T-helper 1 cell treated with Interleukin-12 subunit alpha and Interleukin-12 subunit beta and Interleukin-4 antibody, amounts not matched to agents 30 μg/mL and 1 μg/mL, for 36 hours (primary cell): ENCODE data around the gene NOM1.
A peak's percentile ranks its signal among the peaks of the same experiment; 100 is the strongest.

Experiments used
- H3K27ac Mint-ChIP-seq: one replicate; pipeline ENCODE4 v1.8.0; 2021; ENCODE audit warnings: mild to moderate bottlenecking, mixed read lengths
- H3K27me3 Mint-ChIP-seq: one replicate; pipeline ENCODE4 v1.8.0; 2021; ENCODE audit warnings: low read depth, mixed read lengths
- H3K36me3 Mint-ChIP-seq: one replicate; pipeline ENCODE4 v1.8.0; 2021; ENCODE audit warnings: low read depth, mixed read lengths
- H3K4me1 Mint-ChIP-seq: one replicate; pipeline ENCODE4 v1.8.0; 2021; ENCODE audit warnings: low read depth, mixed read lengths
- H3K4me3 Mint-ChIP-seq: one replicate; pipeline ENCODE4 v1.8.0; 2021; ENCODE audit warnings: mild to moderate bottlenecking, moderate library complexity, mixed read lengths
- H3K9me3 Mint-ChIP-seq: one replicate; pipeline ENCODE4 v1.8.0; 2021; ENCODE audit warnings: mixed read lengths

The NOM1 gene

GRCh38 chr7:157010588-157011332, 61.2 kb downstream of the NOM1 start, which contains the start of gene MNX1:
TSS of gene MNX1 (minus strand) at chr7:157010663. CDS start at chr7:157010350, 313 bp downstream.
- H3K4me3 Mint-ChIP-seq = peak within 1 kb of the TSS; percentile 31
- H3K4me1 Mint-ChIP-seq = peaks cover 6% of the 10 kb centered on the region
- H3K27me3 Mint-ChIP-seq = peaks cover 83% of the 10 kb centered on the region
- H3K9me3 Mint-ChIP-seq = no peaks in the 10 kb centered on the region
- H3K36me3 Mint-ChIP-seq = no peaks in the 10 kb centered on the region
- no peak within 1 kb of the TSS for H3K27ac Mint-ChIP-seq

GRCh38 chr7:157011333-157012112, 62.0 kb downstream of the NOM1 start:
- H3K4me3 Mint-ChIP-seq = no peak overlapping the region
- H3K36me3 Mint-ChIP-seq = no peaks in the 10 kb centered on the region
- H3K27ac Mint-ChIP-seq = peak overlapping the region; percentile 0
- peaks cover 86% of the 10 kb centered on the region for H3K27me3 Mint-ChIP-seq
- H3K9me3 Mint-ChIP-seq = no peaks in the 10 kb centered on the region
- H3K4me1 Mint-ChIP-seq = peaks cover 13% of the 10 kb centered on the region

DNA sequence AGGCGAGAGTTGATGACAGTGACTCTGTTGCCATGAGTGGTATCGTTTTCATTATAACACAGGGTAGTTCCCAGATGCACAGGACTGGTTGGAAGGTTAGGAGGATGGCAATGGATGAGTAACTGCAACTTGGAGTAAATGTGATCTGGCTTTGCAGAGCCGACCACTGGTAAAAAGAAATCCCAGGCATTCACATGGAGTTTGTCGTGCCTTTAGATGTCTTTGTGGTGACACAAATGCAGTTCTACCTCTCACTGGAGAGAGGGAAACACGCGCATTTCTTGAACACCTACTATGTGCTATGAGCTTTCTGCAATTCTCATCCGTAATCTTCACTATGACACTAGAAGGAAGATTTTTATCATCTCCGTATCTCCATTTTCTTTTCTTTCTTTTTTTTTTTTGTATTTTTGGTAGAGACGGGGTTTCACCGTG, 62.6 kb downstream of the NOM1 start:
- H3K4me3 Mint-ChIP-seq = no peak overlapping the region
- H3K9me3 Mint-ChIP-seq = no peaks in the 10 kb centered on the region
- H3K27me3 Mint-ChIP-seq = peaks cover 86% of the 10 kb centered on the region
- H3K36me3 Mint-ChIP-seq = no peaks in the 10 kb centered on the region
- H3K4me1 Mint-ChIP-seq = peaks cover 16% of the 10 kb centered on the region
- no peak overlapping the region for H3K27ac Mint-ChIP-seq

- Mint-ChIP-seq H3K27ac (no peak overlapping the region), H3K9me3 (no peaks in the 10 kb centered on the region), H3K4me1 (peaks cover 16% of the 10 kb centered on the region), H3K27me3 (peaks cover 83% of the 10 kb centered on the region), H3K4me3 (no peak overlapping the region), H3K36me3 (no peaks in the 10 kb centered on the region)
These were observed 63.6 kb downstream of the NOM1 start for GRCh38 chr7:157013101-157013500.

GRCh38 chr7:157013602-157014549, 64.4 kb downstream of the NOM1 start:
- Mint-ChIP-seq H3K27ac (no peak overlapping the region), H3K4me3 (no peak overlapping the region), H3K4me1 (peaks cover 16% of the 10 kb centered on the region), H3K27me3 (peaks cover 82% of the 10 kb centered on the region), H3K36me3 (no peaks in the 10 kb centered on the region), H3K9me3 (no peaks in the 10 kb centered on the region)

DNA sequence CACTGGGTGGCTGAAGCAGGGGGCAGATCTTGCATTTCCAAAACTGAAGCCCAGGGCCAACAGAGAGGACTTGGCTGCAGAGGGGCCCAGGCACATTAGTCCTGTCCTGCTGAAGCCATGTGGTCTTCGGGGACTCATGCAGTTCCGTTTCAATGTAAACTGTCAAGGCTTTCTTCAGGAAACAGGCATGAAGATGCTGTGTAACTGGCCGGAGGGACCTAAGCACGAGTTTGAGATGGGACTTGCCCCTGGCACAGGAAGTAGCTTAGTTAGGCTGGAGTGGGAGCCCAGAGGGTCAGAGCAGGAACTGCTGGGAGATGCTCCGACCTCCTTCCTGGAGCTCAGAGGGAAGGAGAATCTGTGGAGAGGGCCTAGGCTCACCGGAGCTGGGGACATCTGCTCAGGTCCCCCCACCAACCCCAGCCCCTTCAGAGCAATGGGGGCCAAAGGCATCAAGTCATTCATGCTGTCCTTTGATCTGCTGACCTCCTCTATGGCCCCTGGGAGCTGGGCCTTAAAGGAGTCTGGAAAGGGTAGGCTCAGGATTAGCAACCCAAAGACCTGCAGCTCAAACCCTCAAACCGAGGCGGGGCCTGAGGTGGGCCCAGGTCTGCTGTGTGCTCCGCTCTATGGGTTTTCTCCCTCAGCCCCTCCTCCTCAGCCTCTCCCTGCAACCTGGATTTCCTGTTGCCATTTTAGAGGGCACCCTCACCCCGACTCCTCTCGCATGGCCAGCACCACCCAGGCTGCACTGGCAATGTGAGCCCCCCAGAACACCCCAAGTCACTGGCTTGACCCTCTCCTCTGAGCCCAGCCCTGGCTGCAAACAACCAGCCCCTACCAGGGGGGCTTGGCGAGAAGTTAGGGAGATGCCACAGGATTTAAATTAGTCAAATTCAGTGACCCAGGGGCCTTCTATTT, 65.4 kb downstream of the NOM1 start:
- H3K4me1 Mint-ChIP-seq = peaks cover 18% of the 10 kb centered on the region
- H3K36me3 Mint-ChIP-seq = no peaks in the 10 kb centered on the region
- H3K4me3 Mint-ChIP-seq = no peak overlapping the region
- no peak overlapping the region for H3K27ac Mint-ChIP-seq
- no peaks in the 10 kb centered on the region for H3K9me3 Mint-ChIP-seq
- H3K27me3 Mint-ChIP-seq = peaks cover 83% of the 10 kb centered on the region

DNA sequence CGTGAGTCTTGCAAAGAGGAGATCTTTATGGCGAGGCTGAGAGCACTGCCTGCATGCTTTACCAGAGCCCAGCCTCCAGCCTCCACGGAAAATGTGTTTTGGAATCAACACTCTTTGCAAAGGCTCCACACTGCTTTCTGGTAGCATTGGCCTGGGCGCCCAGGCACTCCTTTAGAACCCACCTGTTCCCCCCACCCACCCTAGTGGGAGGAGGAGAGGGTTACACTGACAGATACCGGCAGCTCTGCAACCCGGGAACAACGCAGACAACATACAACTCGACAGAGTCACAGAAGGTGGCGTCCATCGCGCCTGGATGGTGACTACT, 66.5 kb downstream of the NOM1 start:
- Mint-ChIP-seq H3K9me3 (no peaks in the 10 kb centered on the region), H3K36me3 (no peaks in the 10 kb centered on the region), H3K4me1 (peaks cover 18% of the 10 kb centered on the region), H3K4me3 (no peak overlapping the region), H3K27ac (no peak overlapping the region), H3K27me3 (peaks cover 88% of the 10 kb centered on the region)

- Mint-ChIP-seq H3K27me3 (peaks cover 83% of the 10 kb centered on the region), H3K4me3 (no peak overlapping the region), H3K4me1 (peaks cover 16% of the 10 kb centered on the region), H3K27ac (no peak overlapping the region), H3K9me3 (no peaks in the 10 kb centered on the region), H3K36me3 (no peaks in the 10 kb centered on the region)
These were observed 67.0 kb downstream of the NOM1 start for GRCh38 chr7:157016352-157017041.

DNA sequence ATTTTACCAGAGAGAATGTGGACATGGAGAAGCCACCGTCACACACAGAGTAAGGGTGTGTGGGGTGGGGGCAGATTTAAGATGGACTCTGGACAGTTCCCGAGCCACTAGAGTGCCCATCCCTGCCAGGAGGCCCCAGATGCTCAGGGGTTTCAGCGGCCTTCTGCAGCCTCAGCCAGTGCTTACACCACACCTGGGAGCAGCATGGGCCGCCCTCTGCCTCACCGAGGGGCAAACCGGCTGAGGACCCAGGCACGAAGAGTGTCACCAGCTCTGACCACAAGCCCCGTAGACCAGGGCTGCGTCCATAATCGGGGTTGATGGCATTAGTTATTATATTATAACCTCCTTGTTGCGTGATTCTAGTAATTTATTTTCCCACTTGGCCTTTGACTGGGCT, 67.6 kb downstream of the NOM1 start:
- no peaks in the 10 kb centered on the region for H3K9me3 Mint-ChIP-seq
- peaks cover 80% of the 10 kb centered on the region for H3K27me3 Mint-ChIP-seq
- no peak overlapping the region for H3K4me3 Mint-ChIP-seq
- no peaks in the 10 kb centered on the region for H3K36me3 Mint-ChIP-seq
- H3K27ac Mint-ChIP-seq = no peak overlapping the region
- peaks cover 13% of the 10 kb centered on the region for H3K4me1 Mint-ChIP-seq

GRCh38 chr7:157017603-157018327, 68.3 kb downstream of the NOM1 start:
- H3K9me3 Mint-ChIP-seq = no peaks in the 10 kb centered on the region
- no peaks in the 10 kb centered on the region for H3K36me3 Mint-ChIP-seq
- H3K27me3 Mint-ChIP-seq = peaks cover 80% of the 10 kb centered on the region
- no peak overlapping the region for H3K4me3 Mint-ChIP-seq
- H3K4me1 Mint-ChIP-seq = peaks cover 13% of the 10 kb centered on the region
- no peak overlapping the region for H3K27ac Mint-ChIP-seq

GRCh38 chr7:157018328-157018996, 69.0 kb downstream of the NOM1 start:
- H3K9me3 Mint-ChIP-seq = no peaks in the 10 kb centered on the region
- H3K4me1 Mint-ChIP-seq = peaks cover 13% of the 10 kb centered on the region
- H3K27me3 Mint-ChIP-seq = peaks cover 80% of the 10 kb centered on the region
- H3K4me3 Mint-ChIP-seq = no peak overlapping the region
- H3K27ac Mint-ChIP-seq = no peak overlapping the region
- H3K36me3 Mint-ChIP-seq = no peaks in the 10 kb centered on the region

GRCh38 chr7:157018997-157019608, 69.6 kb downstream of the NOM1 start:
- Mint-ChIP-seq H3K36me3 (no peaks in the 10 kb centered on the region), H3K27ac (peak overlapping the region; percentile 62), H3K4me3 (no peak overlapping the region), H3K9me3 (no peaks in the 10 kb centered on the region), H3K4me1 (peaks cover 13% of the 10 kb centered on the region), H3K27me3 (peaks cover 80% of the 10 kb centered on the region)
